Stimulated activated CD8-positive, alpha-beta memory T cell treated with anti-CD3 and anti-CD28 coated beads, Interleukin-7, amount 100 ng/mL, for 48 hours (primary cell): ENCODE measurements around the gene LCAT.
A peak's percentile ranks its signal among the peaks of the same experiment; 100 is the strongest.
"Not testable (repeated sequence)": the region's sequence is repeated elsewhere in the genome, so short reads cannot be mapped to it uniquely, and the experiment has no call there.

Experiments
- DNase-seq, 2 donors: peaks; one replicate each; pipeline ENCODE4 v3.0.0-alpha.2; 2020; ENCODE audit warnings: low read depth in 1 of 2; ENCODE audit errors: extremely low read depth in 1 of 2

The LCAT gene

GRCh38 chr16:67950335-67950843, 6.5 kb upstream of the LCAT start:
- DNase-seq, result no peak

- no peak for DNase-seq
Observed at GRCh38 chr16:67949645-67950044, 5.7 kb upstream of the LCAT start.

GRCh38 chr16:67948015-67948414, 4.1 kb upstream of the LCAT start:
- no peak for DNase-seq

- DNase-seq, result no peak
Observed at GRCh38 chr16:67946966-67947558, 3.1 kb upstream of the LCAT start.

GRCh38 chr16:67946128-67946569, 2.2 kb upstream of the LCAT start:
- no peak for DNase-seq

GRCh38 chr16:67945392-67945933, 1.5 kb upstream of the LCAT start:
- no peak for DNase-seq

GRCh38 chr16:67944690-67945391, 921 bp upstream of the LCAT start:
- no peak for DNase-seq

GRCh38 chr16:67943256-67943618, 683 bp downstream of the LCAT start:
- no peak for DNase-seq

GRCh38 chr16:67942510-67943255, 1.2 kb downstream of the LCAT start:
- DNase-seq, result no peak

GRCh38 chr16:67942200-67942509, 1.8 kb downstream of the LCAT start:
- no peak for DNase-seq

- DNase-seq, result no peak
Observed at GRCh38 chr16:67941469-67942199, 2.3 kb downstream of the LCAT start.

- DNase-seq, result no peak
Observed at GRCh38 chr16:67940446-67941089, 3.4 kb downstream of the LCAT start.

- DNase-seq, result peak in 1 of 2 donors; percentile 44
Observed at GRCh38 chr16:67939507-67940445, 4.1 kb downstream of the LCAT start.

GRCh38 chr16:67937713-67938112, 6.2 kb downstream of the LCAT start:
- not testable (repeated sequence) for DNase-seq

- DNase-seq, result peak in 1 of 2 donors; percentile 64
Observed at GRCh38 chr16:67936880-67937605, 6.9 kb downstream of the LCAT start.

GRCh38 chr16:67936124-67936879, 7.6 kb downstream of the LCAT start, which contains the start of gene PSMB10:
Gene PSMB10, minus strand, starts transcription at chr16:67936850. Its CDS starts 101 bp downstream, at chr16:67936749.
- peak in 1 of 2 donors; percentile 50 for DNase-seq

- DNase-seq, result peak; percentile 95 to 98
Observed at GRCh38 chr16:67935402-67936123, 8.4 kb downstream of the LCAT start.
